ENCODE results near the gene SLIT1.

Gene SLIT1

DNA sequence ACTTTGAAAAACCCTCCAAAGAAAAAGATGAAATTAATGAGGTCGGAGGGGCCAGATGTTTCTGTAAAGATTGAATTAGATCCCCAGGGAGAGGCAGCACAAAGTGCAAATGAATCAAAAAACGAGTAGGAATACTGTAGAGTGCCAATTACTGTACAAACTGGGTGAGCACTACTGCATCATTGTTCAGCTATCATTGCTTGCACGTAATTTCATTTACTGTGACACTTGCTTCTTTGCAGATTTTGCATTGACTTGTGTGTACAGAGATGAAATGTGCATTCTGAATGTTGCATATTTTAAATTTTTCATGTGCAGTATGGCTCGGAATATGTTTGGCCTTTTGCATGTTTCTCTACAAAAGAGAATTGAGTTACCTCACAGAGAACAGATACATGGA lies 230.0 kb downstream of the SLIT1 start:
- no peak for DNase-seq

GRCh38 chr10:96951954-96952353 lies 233.8 kb downstream of the SLIT1 start:
- DNase-seq = no peak

GRCh38 chr10:96949039-96949683 lies 236.6 kb downstream of the SLIT1 start:
- DNase-seq = no peak

Measured in NCI-H1436 (cell line).